Measurements from ENCODE around the gene PSME1.

The PSME1 gene

DNA sequence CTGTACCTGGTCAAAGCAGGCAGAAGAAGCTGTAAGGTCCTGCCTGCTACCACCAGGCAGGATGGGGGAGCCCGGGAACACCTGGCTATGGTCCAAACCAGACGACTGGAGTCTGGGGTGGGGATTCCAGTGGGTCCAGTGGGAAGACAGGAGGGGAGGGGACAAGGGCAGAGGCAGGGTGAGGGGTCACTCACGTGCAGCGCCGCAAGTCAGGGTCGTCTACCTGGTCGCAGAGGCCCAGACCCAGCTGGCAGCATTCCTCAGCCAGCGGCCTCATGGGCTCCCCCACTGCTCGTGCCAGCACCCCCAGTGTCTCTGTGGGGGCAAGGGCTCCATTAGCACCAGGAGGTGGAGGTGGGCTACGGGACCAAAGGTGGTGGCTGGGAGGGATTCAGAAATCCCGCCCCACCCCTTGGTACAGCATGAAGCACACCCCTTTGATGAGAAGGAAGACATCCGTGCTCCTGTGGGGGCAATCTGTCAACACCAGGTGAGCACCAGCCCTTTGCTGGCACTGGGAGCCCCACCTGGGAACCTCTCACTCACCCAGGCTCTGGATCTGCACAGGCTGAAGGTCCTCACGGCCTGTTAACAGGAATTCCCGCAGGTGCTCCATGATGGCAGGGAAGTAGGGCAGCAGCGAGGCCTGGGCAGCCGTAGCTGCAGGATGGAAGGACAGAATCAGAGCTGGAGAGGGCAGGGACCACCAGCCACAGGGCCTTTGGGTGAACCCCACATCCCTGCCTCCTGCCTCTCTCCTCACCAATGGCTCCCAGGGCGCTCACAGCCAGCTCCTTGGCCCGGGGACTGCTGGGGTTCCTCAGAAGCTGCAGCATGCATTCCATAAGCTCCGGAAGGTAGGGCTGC lies 48.3 kb downstream of the PSME1 start:
- Histone ChIP-seq H3K4me1 (ENCODE audit: insufficient read depth, low read length, poor library complexity, severe bottlenecking) (peaks cover 11% of the 10 kb centered on the region), H3K36me3 (ENCODE audit: insufficient read depth, low read length) (peaks cover 7% of the 10 kb centered on the region; the same call in 1 of the 2 replicates), H3K4me3 (ENCODE audit: low read length, poor library complexity, severe bottlenecking) (no peak overlapping the region), H3F3A (ENCODE audit: low read depth) (no peaks in the 10 kb centered on the region), H3K9me3 (ENCODE audit: insufficient read depth, low read depth, low read length) (no peaks in the 10 kb centered on the region), H4K20me1 (ENCODE audit: insufficient read depth, low read length, poor library complexity, severe bottlenecking) (no peaks in the 10 kb centered on the region), H3K27me3 (ENCODE audit: insufficient read depth, low read length, poor library complexity, severe bottlenecking) (no peaks in the 10 kb centered on the region), H3K9me2 (replicated peaks; ENCODE audit: low read depth, low read length) (no peaks in the 10 kb centered on the region), H3K9ac (ENCODE audit: low read depth, low read length, poor library complexity, severe bottlenecking) (no peak overlapping the region), H3K79me2 (ENCODE audit: insufficient read depth, low read length) (no peaks in the 10 kb centered on the region), H3K4me2 (ENCODE audit: low read depth, low read length, poor library complexity, severe bottlenecking) (no peak overlapping the region), H2AFZ (ENCODE audit: low read length) (no peak overlapping the region)
- TF ChIP-seq EZH2phosphoT487 (IDR thresholded peaks at IDR 0.05; ENCODE audit: borderline replicate concordance), result no peak
- TF ChIP-seq CTCF (conservative IDR thresholded peaks at IDR 0.05; ENCODE audit: low read length), result no peak

- Histone ChIP-seq H4K20me1 (ENCODE audit: insufficient read depth, low read length, poor library complexity, severe bottlenecking) (no peaks in the 10 kb centered on the region), H3K4me2 (ENCODE audit: low read depth, low read length, poor library complexity, severe bottlenecking) (no peak overlapping the region), H3K9me2 (replicated peaks; ENCODE audit: low read depth, low read length) (no peaks in the 10 kb centered on the region), H2AFZ (ENCODE audit: low read length) (no peak overlapping the region), H3K79me2 (ENCODE audit: insufficient read depth, low read length) (no peaks in the 10 kb centered on the region), H3K9me3 (ENCODE audit: insufficient read depth, low read depth, low read length) (no peaks in the 10 kb centered on the region), H3K36me3 (ENCODE audit: insufficient read depth, low read length) (peaks cover 4% of the 10 kb centered on the region; the same call in 1 of the 2 replicates), H3K4me1 (ENCODE audit: insufficient read depth, low read length, poor library complexity, severe bottlenecking) (peaks cover 11% of the 10 kb centered on the region), H3F3A (ENCODE audit: low read depth) (no peaks in the 10 kb centered on the region), H3K9ac (ENCODE audit: low read depth, low read length, poor library complexity, severe bottlenecking) (no peak overlapping the region), H3K4me3 (ENCODE audit: low read length, poor library complexity, severe bottlenecking) (no peak overlapping the region), H3K27me3 (ENCODE audit: insufficient read depth, low read length, poor library complexity, severe bottlenecking) (no peaks in the 10 kb centered on the region)
- no peak for TF ChIP-seq EZH2phosphoT487 (IDR thresholded peaks at IDR 0.05; ENCODE audit: borderline replicate concordance)
- no peak for TF ChIP-seq CTCF (conservative IDR thresholded peaks at IDR 0.05; ENCODE audit: low read length)
These were observed 49.0 kb downstream of the PSME1 start for GRCh38 chr14:24185026-24185425.

DNA sequence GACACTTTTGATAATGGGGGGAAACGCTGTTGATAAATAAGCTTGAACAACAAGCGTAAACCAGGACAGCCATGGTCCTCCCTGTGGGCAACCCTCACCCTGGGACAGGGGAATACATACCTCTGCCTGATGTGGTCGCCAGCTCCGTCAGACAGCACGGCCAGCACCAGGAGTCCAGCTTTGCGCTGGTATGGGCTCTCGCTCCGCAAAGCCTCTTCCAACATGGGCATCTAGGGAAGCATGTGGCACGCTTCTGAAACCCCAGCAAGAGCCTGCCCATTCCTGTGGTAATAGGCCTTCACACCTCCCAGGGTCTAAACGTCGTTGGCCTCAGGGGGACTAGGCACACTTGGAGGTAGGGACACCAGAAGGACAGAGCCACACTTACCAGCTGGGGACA lies 49.7 kb downstream of the PSME1 start:
- no peak for TF ChIP-seq EZH2phosphoT487 (IDR thresholded peaks at IDR 0.05; ENCODE audit: borderline replicate concordance)
- TF ChIP-seq CTCF (conservative IDR thresholded peaks at IDR 0.05; ENCODE audit: low read length), result no peak
- H3K4me3 ChIP-seq (ENCODE audit: low read length, poor library complexity, severe bottlenecking), result no peak overlapping the region
- no peaks in the 10 kb centered on the region for H3K9me2 ChIP-seq (replicated peaks; ENCODE audit: low read depth, low read length)
- no peaks in the 10 kb centered on the region for H3K27me3 ChIP-seq (ENCODE audit: insufficient read depth, low read length, poor library complexity, severe bottlenecking)
- H2AFZ ChIP-seq (ENCODE audit: low read length), result no peak overlapping the region
- H4K20me1 ChIP-seq (ENCODE audit: insufficient read depth, low read length, poor library complexity, severe bottlenecking), result no peaks in the 10 kb centered on the region
- H3K4me1 ChIP-seq (ENCODE audit: insufficient read depth, low read length, poor library complexity, severe bottlenecking), result peaks cover 11% of the 10 kb centered on the region
- H3K79me2 ChIP-seq (ENCODE audit: insufficient read depth, low read length), result no peaks in the 10 kb centered on the region
- H3K9ac ChIP-seq (ENCODE audit: low read depth, low read length, poor library complexity, severe bottlenecking), result no peak overlapping the region
- H3F3A ChIP-seq (ENCODE audit: low read depth), result no peaks in the 10 kb centered on the region
- no peaks in the 10 kb centered on the region for H3K9me3 ChIP-seq (ENCODE audit: insufficient read depth, low read depth, low read length)
- no peaks in the 10 kb centered on the region; the same call in 1 of the 2 replicates for H3K36me3 ChIP-seq (ENCODE audit: insufficient read depth, low read length)
- no peak overlapping the region for H3K4me2 ChIP-seq (ENCODE audit: low read depth, low read length, poor library complexity, severe bottlenecking)

All from Loucy (cell line).